ENCODE data around the gene HNRNPUL2. TPM values are rescaled to one million over a fixed set of nuclear protein-coding genes. Genes with fewer than 3 reads are reported as not detected.
A peak's percentile ranks its signal among the peaks of the same experiment; 100 is the strongest.
"Not testable (repeated sequence)": the region's sequence is repeated elsewhere in the genome, so short reads cannot be mapped to it uniquely, and the experiment has no call there.

Gene HNRNPUL2
- total RNA-seq, 1 experiment from 2014 or later: 62.9 TPM

- peaks cover 3% of the 10 kb centered on the region; the same call in 1 of the 2 replicates for H3K36me3 ChIP-seq (ENCODE audit: control insufficient read depth, insufficient read depth, low read length)
- TSS peak; percentile 74 for BruUV-seq (replicated peaks)
- CTCF ChIA-PET: interaction anchor here (0.5 to 4.1 kb wide), 12 partner anchors 10 to 249 kb away, joined by 3 to 25 read pairs (median 4); partner anchors contain the start of genes C11orf98, POLR2G, TMEM179B and TUT1
Observed at GRCh38 chr11:62771144-62772021, 44.1 kb upstream of the HNRNPUL2 start, which contains the start of gene TAF6L. TSS of gene TAF6L (plus strand) at chr11:62771396. CDS start at chr11:62775784, 4,388 bp downstream.

GRCh38 chr11:62770778-62771143, 43.5 kb upstream of the HNRNPUL2 start:
- no peak for TF ChIP-seq CTCF (IDR thresholded peaks at IDR 0.05; ENCODE audit: insufficient read depth in 1 of 2, low read depth in 1 of 2, low read length in 1 of 2, severe bottlenecking in 1 of 2, unreplicated experiment in 1 of 2)
- peak overlapping the region; percentile 92 for H3K4me3 Mint-ChIP-seq (ENCODE audit: unreplicated experiment)
- POLR2A ChIA-PET: interaction anchor here (0.6 to 2.4 kb wide), 11 partner anchors 9 to 111 kb away, joined by 3 to 21 read pairs (median 6); partner anchors contain the start of genes C11orf98, CSKMT, HNRNPUL2 and LBHD1
- intact Hi-C loops (cut with micrococcal nuclease; ENCODE audit: unreplicated experiment): loop anchor here (1.0 to 2.0 kb wide), 2 partner anchors 16 to 42 kb away; partner anchors contain the start of gene TTC9C
- Histone ChIP-seq H3K27me3 (replicated peaks; ENCODE audit: control insufficient read depth, insufficient read depth, low read length) (no peaks in the 10 kb centered on the region), H3K4me1 (peaks cover 6% of the 10 kb centered on the region), H3K9me3 (no peaks in the 10 kb centered on the region), H3K36me3 (ENCODE audit: control insufficient read depth, insufficient read depth, low read length) (0 out of 2 replicates have a peak, but pooled peaks cover 3% of the 10 kb centered on the region), H3K4me3 (ENCODE audit: low read depth, low read length) (peak overlapping the region; percentile 81)
- H3K9me3 Mint-ChIP-seq (ENCODE audit: unreplicated experiment): no peaks in the 10 kb centered on the region
- peak overlapping the region; percentile 99 for H3K27ac Mint-ChIP-seq (ENCODE audit: unreplicated experiment)
- H3K27me3 Mint-ChIP-seq (ENCODE audit: insufficient read depth, unreplicated experiment): no peaks in the 10 kb centered on the region
- peak; percentile 47 to 53 for DNase-seq
- H3K36me3 Mint-ChIP-seq (ENCODE audit: insufficient read depth, unreplicated experiment): peaks cover 47% of the 10 kb centered on the region
- CTCF ChIA-PET: interaction anchor here (0.7 to 4.1 kb wide), 9 partner anchors 9 to 210 kb away, joined by 3 to 25 read pairs (median 4); partner anchors contain the start of genes C11orf98, POLR2G, TMEM179B and TUT1
- no peaks in the 10 kb centered on the region for H3K4me1 Mint-ChIP-seq (ENCODE audit: low read depth, unreplicated experiment)
- BruUV-seq (replicated peaks): TSS peak; percentile 47

More at GRCh38 chr11:62771144-62772021, 44.1 kb upstream of the HNRNPUL2 start, which contains the start of gene TAF6L:
- H3K9me3 Mint-ChIP-seq (ENCODE audit: unreplicated experiment): no peaks in the 10 kb centered on the region
- peak; percentile 97 to 99 for DNase-seq
- H3K27me3 ChIP-seq (replicated peaks; ENCODE audit: control insufficient read depth, insufficient read depth, low read length): no peaks in the 10 kb centered on the region
- intact Hi-C loops (cut with micrococcal nuclease; ENCODE audit: unreplicated experiment): loop anchor here (1.0 to 2.0 kb wide), 2 partner anchors 15 to 43 kb away; partner anchors contain the start of gene TTC9C
- peak within 1 kb of the TSS; percentile 99 for H3K27ac Mint-ChIP-seq (ENCODE audit: unreplicated experiment)
- no peak for TF ChIP-seq CTCF (IDR thresholded peaks at IDR 0.05; ENCODE audit: insufficient read depth in 1 of 2, low read depth in 1 of 2, low read length in 1 of 2, severe bottlenecking in 1 of 2, unreplicated experiment in 1 of 2)
- no peaks in the 10 kb centered on the region for H3K27me3 Mint-ChIP-seq (ENCODE audit: insufficient read depth, unreplicated experiment)
- H3K4me1 ChIP-seq: peaks cover 6% of the 10 kb centered on the region
- H3K4me3 ChIP-seq (ENCODE audit: low read depth, low read length): peak within 1 kb of the TSS; percentile 81
- no peaks in the 10 kb centered on the region for H3K4me1 Mint-ChIP-seq (ENCODE audit: low read depth, unreplicated experiment)
- peaks cover 45% of the 10 kb centered on the region for H3K36me3 Mint-ChIP-seq (ENCODE audit: insufficient read depth, unreplicated experiment)
- H3K4me3 Mint-ChIP-seq (ENCODE audit: unreplicated experiment): peak within 1 kb of the TSS; percentile 92
- POLR2A ChIA-PET: interaction anchor here (0.6 to 2.4 kb wide), 12 partner anchors 10 to 110 kb away, joined by 3 to 21 read pairs (median 6); partner anchors contain the start of genes HNRNPUL2, LBHD1, POLR2G and TMEM179B
- no peaks in the 10 kb centered on the region for H3K9me3 ChIP-seq

GRCh38 chr11:62760867-62761227, 33.6 kb upstream of the HNRNPUL2 start:
- H3K4me3 Mint-ChIP-seq (ENCODE audit: unreplicated experiment): peak overlapping the region; percentile 99
- not testable (repeated sequence) for H3K4me1 ChIP-seq; H3K9me3 ChIP-seq; H3K27me3 Mint-ChIP-seq (ENCODE audit: insufficient read depth, unreplicated experiment); H3K9me3 Mint-ChIP-seq (ENCODE audit: unreplicated experiment); DNase-seq; H3K27me3 ChIP-seq (replicated peaks; ENCODE audit: control insufficient read depth, insufficient read depth, low read length); BruUV-seq (replicated peaks); H3K36me3 ChIP-seq (ENCODE audit: control insufficient read depth, insufficient read depth, low read length)
- H3K27ac Mint-ChIP-seq (ENCODE audit: unreplicated experiment): peak overlapping the region; percentile 96
- intact Hi-C loops (cut with micrococcal nuclease; ENCODE audit: unreplicated experiment): loop anchor here (1.0 to 2.0 kb wide), 3 partner anchors 8 to 26 kb away; partner anchors contain the start of gene TMEM179B
- H3K4me3 ChIP-seq (ENCODE audit: low read depth, low read length): peak overlapping the region; percentile 23
- ChIA-PET POLR2A (interaction anchor here (0.6 to 2.0 kb wide), 7 partner anchors 10 to 169 kb away, joined by 3 to 21 read pairs (median 4); partner anchors contain the start of genes C11orf98, CSKMT, HNRNPUL2 and MTA2), CTCF (interaction anchor here (1.0 to 1.9 kb wide), 3 partner anchors 10 to 26 kb away, joined by 5 to 16 read pairs (median 8); partner anchors contain the start of genes TAF6L and TMEM179B)
- peaks cover 14% of the 10 kb centered on the region for H3K36me3 Mint-ChIP-seq (ENCODE audit: insufficient read depth, unreplicated experiment)
- peaks cover 13% of the 10 kb centered on the region for H3K4me1 Mint-ChIP-seq (ENCODE audit: low read depth, unreplicated experiment)
